K562 (cell line): ENCODE measurements around the gene CASKIN1. TPM values are rescaled to one million over a fixed set of nuclear protein-coding genes. Genes with fewer than 3 reads are reported as not detected.

Experiments used
- CCNT2 ChIP-seq: IDR thresholded peaks from 2 replicates; pipeline ENCODE4 v1.6.1; 2011; ENCODE audit warnings: borderline replicate concordance, low read depth, mild to moderate bottlenecking, moderate library complexity, mixed read lengths, low read length; ENCODE audit not compliant: insufficient read length; ENCODE audit errors: extremely low read depth
- CHD2 ChIP-seq: IDR thresholded peaks from 2 replicates; pipeline ENCODE4 v1.6.1; 2011; ENCODE audit warnings: low read depth, low read length
- ERF ChIP-seq: fragments of 450-650 bp; formaldehyde crosslinking; IDR thresholded peaks from 2 replicates; pipeline ENCODE4 v1.4.0; 2020; ENCODE audit warnings: mild to moderate bottlenecking, mixed read lengths
- ETV5 ChIP-seq: sonication (generic); formaldehyde crosslinking; IDR thresholded peaks from 2 replicates; pipeline ENCODE4 v1.4.0; 2020; ENCODE audit warnings: low read depth, mild to moderate bottlenecking, missing genetic modification reagents
- FOXK2 ChIP-seq, 2 experiments: fragments of 450-650 bp; IDR thresholded peaks in 1 of 2; conservative IDR thresholded peaks in 1 of 2; 2 replicates each; pipeline ENCODE4 v1.6.1; 2016; ENCODE audit warnings: low read depth in 2 of 2, mild to moderate bottlenecking in 1 of 2
- FOXM1 ChIP-seq, 2 experiments: fragments of 450-650 bp in 1 of 2; sonication (generic) in 1 of 2; formaldehyde crosslinking in 1 of 2; IDR thresholded peaks; 2 replicates each; pipeline versions ENCODE4 v1.6.1 to v1.9.0; 2017 to 2022; ENCODE audit warnings: low read depth in 2 of 2, mild to moderate bottlenecking in 2 of 2, missing genetic modification reagents in 1 of 2, moderate library complexity in 1 of 2
- HDAC8 ChIP-seq: fragments of 450-650 bp; IDR thresholded peaks from 2 replicates; pipeline ENCODE4 v1.6.1; 2016; ENCODE audit warnings: mild to moderate bottlenecking, missing genetic modification characterization, moderate library complexity, missing compliant biosample characterization
- HSF4 ChIP-seq: fragments of 250-450 bp; sonication (Bioruptor Pico); IDR thresholded peaks from 2 replicates; pipeline ENCODE4 v2.1.2; 2022; ENCODE audit warnings: mild to moderate bottlenecking, moderate library complexity, borderline replicate concordance
- KAT7 ChIP-seq: sonication (generic); formaldehyde crosslinking; IDR thresholded peaks from 2 replicates; pipeline ENCODE4 v1.8.0; 2022; ENCODE audit warnings: missing genetic modification reagents, mild to moderate bottlenecking, borderline replicate concordance
- KLF6 ChIP-seq: fragments of 250-450 bp; sonication (Bioruptor Pico); IDR thresholded peaks from 2 replicates; pipeline ENCODE4 v1.4.0; 2020; ENCODE audit warnings: mild to moderate bottlenecking, moderate library complexity, borderline replicate concordance
- MCM7 ChIP-seq, 2 experiments: fragments of 450-650 bp; IDR thresholded peaks; 2 replicates each; pipeline ENCODE4 v1.6.1; 2016 to 2018
- MTA3 ChIP-seq: fragments of 450-650 bp; formaldehyde crosslinking; IDR thresholded peaks from 2 replicates; pipeline ENCODE4 v1.6.1; 2017; ENCODE audit warnings: mild to moderate bottlenecking, borderline replicate concordance
- PHF8 ChIP-seq: fragments of 200-600 bp; sonication (generic); IDR thresholded peaks from 2 replicates; pipeline ENCODE4 v1.6.1; 2012; ENCODE audit warnings: mixed run types, mild to moderate bottlenecking, inconsistent platforms, low read length, moderate library complexity, borderline replicate concordance
- PML ChIP-seq: IDR thresholded peaks from 2 replicates; pipeline ENCODE4 v1.6.1; 2012; ENCODE audit warnings: low read length, inconsistent platforms
- SMAD2 ChIP-seq: fragments of 150-350 bp; IDR thresholded peaks from 2 replicates; pipeline ENCODE4 v1.6.1; 2014; ENCODE audit warnings: low read depth, mild to moderate bottlenecking, low read length
- SOX6 ChIP-seq: fragments of 450-650 bp; IDR thresholded peaks from 2 replicates; pipeline ENCODE4 v1.6.1; 2014; ENCODE audit warnings: mild to moderate bottlenecking
- SRF ChIP-seq, 2 experiments: fragments of 250-450, 450-650 bp in 1 of 2; sonication (Bioruptor Pico) in 1 of 2; sonication (generic) in 1 of 2; formaldehyde crosslinking; IDR thresholded peaks; 2 replicates each; pipeline versions ENCODE4 v1.5.0 to v1.5.1; 2020 to 2022; ENCODE audit warnings: mild to moderate bottlenecking in 1 of 2, missing genetic modification reagents in 1 of 2
- TAF7 ChIP-seq: fragments of 450-650 bp; IDR thresholded peaks from 2 replicates; pipeline ENCODE4 v1.6.1; 2016; ENCODE audit warnings: missing genetic modification characterization, missing compliant biosample characterization
- TARDBP ChIP-seq: fragments of 450-650 bp; IDR thresholded peaks from 2 replicates; pipeline ENCODE4 v1.6.1; 2016
- TOE1 ChIP-seq, 2 experiments: fragments of 450-650 bp in 1 of 2; sonication (generic) in 1 of 2; formaldehyde crosslinking in 1 of 2; IDR thresholded peaks; 2 replicates each; pipeline versions ENCODE4 v1.7.1 to v1.8.0; 2016 to 2022; ENCODE audit warnings: borderline replicate concordance in 2 of 2, mild to moderate bottlenecking in 2 of 2, antibody characterized with exemption in 1 of 2, inconsistent platforms in 1 of 2, low read depth in 1 of 2, missing genetic modification reagents in 1 of 2, moderate library complexity in 1 of 2
- ZKSCAN1 ChIP-seq: fragments of 150-350 bp; IDR thresholded peaks from 2 replicates; pipeline ENCODE4 v1.6.1; 2016; ENCODE audit warnings: low read depth, low read length
- polyA plus RNA-seq, 8 experiments: library from polyadenylated mRNA; depleted of rRNA in 4 of 8; stranded (reverse) in 5 of 8; unstranded in 3 of 8; fragments of >200 nt; fragmentation: Nextera tagmentation in 2 of 8; fragmentation: Illumina TruSeq in 1 of 8; extraction: Ambion mirVana in 2 of 8; extraction: Trizol in 1 of 8; gene quantifications; 2 replicates each; pipeline versions ENCODE4 v1.2.1 to v1.2.3, GENCODE V29; 2011 to 2014; ENCODE audit warnings: inconsistent platforms in 1 of 8, missing spikeins in 1 of 8
- total RNA-seq, 7 experiments: library from RNA; depleted of rRNA in 6 of 7; stranded (reverse); fragments of >200 nt in 6 of 7; fragmentation: Illumina TruSeq in 2 of 7; extraction: Trizol in 2 of 7; gene quantifications; 2 replicates each; pipeline versions ENCODE4 v1.2.1 to v1.2.3, GENCODE V29; 2011 to 2021; ENCODE audit warnings: low replicate concordance in 1 of 7
- TF ChIP-seq, protein P1 (sequence below): fragments of 450-650 bp; IDR thresholded peaks from 2 replicates; pipeline ENCODE4 v1.6.1; 2017; ENCODE audit warnings: mild to moderate bottlenecking, moderate library complexity
- TF ChIP-seq, protein P2 (sequence below): sonication (generic); formaldehyde crosslinking; IDR thresholded peaks from 2 replicates; pipeline ENCODE4 v1.8.0; 2022; ENCODE audit warnings: missing genetic modification reagents, mild to moderate bottlenecking, borderline replicate concordance

CASKIN1 gene
- total and polyA plus RNA-seq, 9 of the 15 experiments (the other 6 are each of a cell fraction or from before 2014, with no cell fraction given), result 0.15 to 4.5 (median 1.5) TPM; not detected in 2

DNA sequence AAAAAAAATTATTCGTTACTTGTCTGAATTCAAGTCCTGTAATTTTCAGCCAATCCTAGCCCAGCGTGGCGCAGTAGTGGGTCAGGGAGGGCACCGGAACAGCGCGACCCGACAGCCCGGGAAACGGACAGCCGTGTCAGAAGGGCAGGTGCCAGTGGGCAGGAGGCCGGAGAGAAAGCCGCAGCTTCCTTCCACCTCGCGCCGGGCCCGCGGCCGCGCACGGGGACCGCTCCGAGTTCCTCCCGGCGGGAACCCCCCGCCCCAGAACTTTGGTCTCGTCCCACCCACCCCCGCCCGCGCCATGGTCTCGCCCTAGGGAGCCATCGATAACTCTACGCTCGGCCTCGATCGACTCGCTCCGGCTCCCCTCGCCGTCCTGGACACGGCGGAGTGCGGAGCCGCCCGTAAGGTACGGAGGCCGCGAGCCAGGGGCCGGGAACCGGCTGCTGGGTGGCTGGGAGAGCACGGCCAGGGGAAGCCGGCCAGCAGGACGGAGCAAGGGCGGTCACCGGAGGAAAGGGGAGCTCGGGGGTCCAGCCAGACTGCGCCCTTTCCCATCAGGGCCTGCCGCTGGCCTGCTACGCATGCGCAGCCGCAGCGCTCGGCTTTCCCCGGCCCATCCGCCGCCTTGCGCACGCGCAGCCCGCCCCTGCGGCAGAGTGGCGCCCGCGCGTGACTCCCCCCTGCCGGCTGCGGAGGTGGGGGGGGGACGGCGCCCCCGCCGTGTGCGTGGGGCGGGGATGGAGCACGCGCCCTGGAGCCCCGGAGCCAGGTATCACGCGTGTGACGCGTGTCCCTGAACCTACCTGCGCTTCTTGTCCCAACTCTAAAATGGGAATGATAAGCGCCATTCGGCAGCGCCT lies 8.9 kb upstream of the CASKIN1 start, which contains the start of gene MLST8 (continued):
- peak; percentile 64 for TF ChIP-seq FOXM1 (IDR thresholded peaks at IDR 0.05; ENCODE audit: low read depth)
- no peak; the same call in 1 of the 2 replicates for TF ChIP-seq FOXM1 (CRISPR knock-in tag; IDR thresholded peaks at IDR 0.05; ENCODE audit: low read depth)
- TF ChIP-seq CHD2, result peak; percentile 21; the same call in 1 of the 2 replicates
- TF ChIP-seq SMAD2, result no peak
- no peak for TF ChIP-seq HSF4 (CRISPR knock-in tag)
- peak; percentile 66 for TF ChIP-seq SOX6
- TF ChIP-seq TARDBP, result 0 out of 2 replicates have a peak, but pooled peaks have one; percentile 85
- TF ChIP-seq PML, result peak; percentile 86
- TF ChIP-seq TAF7 (tag), result peak; percentile 59
- TF ChIP-seq KAT7 (CRISPR knock-in tag), result peak; percentile 68; the same call in 1 of the 2 replicates
- TF ChIP-seq, protein P1, sequence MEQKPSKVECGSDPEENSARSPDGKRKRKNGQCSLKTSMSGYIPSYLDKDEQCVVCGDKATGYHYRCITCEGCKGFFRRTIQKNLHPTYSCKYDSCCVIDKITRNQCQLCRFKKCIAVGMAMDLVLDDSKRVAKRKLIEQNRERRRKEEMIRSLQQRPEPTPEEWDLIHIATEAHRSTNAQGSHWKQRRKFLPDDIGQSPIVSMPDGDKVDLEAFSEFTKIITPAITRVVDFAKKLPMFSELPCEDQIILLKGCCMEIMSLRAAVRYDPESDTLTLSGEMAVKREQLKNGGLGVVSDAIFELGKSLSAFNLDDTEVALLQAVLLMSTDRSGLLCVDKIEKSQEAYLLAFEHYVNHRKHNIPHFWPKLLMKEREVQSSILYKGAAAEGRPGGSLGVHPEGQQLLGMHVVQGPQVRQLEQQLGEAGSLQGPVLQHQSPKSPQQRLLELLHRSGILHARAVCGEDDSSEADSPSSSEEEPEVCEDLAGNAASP, result no peak
- peak; percentile 76 for TF ChIP-seq CCNT2
- TF ChIP-seq, protein P2, sequence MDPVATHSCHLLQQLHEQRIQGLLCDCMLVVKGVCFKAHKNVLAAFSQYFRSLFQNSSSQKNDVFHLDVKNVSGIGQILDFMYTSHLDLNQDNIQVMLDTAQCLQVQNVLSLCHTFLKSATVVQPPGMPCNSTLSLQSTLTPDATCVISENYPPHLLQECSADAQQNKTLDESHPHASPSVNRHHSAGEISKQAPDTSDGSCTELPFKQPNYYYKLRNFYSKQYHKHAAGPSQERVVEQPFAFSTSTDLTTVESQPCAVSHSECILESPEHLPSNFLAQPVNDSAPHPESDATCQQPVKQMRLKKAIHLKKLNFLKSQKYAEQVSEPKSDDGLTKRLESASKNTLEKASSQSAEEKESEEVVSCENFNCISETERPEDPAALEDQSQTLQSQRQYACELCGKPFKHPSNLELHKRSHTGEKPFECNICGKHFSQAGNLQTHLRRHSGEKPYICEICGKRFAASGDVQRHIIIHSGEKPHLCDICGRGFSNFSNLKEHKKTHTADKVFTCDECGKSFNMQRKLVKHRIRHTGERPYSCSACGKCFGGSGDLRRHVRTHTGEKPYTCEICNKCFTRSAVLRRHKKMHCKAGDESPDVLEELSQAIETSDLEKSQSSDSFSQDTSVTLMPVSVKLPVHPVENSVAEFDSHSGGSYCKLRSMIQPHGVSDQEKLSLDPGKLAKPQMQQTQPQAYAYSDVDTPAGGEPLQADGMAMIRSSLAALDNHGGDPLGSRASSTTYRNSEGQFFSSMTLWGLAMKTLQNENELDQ, result peak; percentile 75; the same call in 1 of the 2 replicates
- peak; percentile 93 for TF ChIP-seq ERF (CRISPR knock-in tag)
- TF ChIP-seq PHF8, result peak; percentile 99
- TF ChIP-seq SRF (CRISPR knock-in tag; IDR thresholded peaks at IDR 0.05), result 0 out of 4 replicates have a peak, but pooled peaks of 1 of the 2 experiments have one; percentile 28
- TF ChIP-seq MTA3, result peak; percentile 86
- 0 out of 2 replicates have a peak, but pooled peaks have one; percentile 46 for TF ChIP-seq HDAC8
- peak in 1 of 2 experiments; percentile 99; a peak in 2 of 4 replicates for TF ChIP-seq FOXK2 (conservative IDR thresholded peaks at IDR 0.05 in 1 of 2, IDR thresholded peaks at IDR 0.05 in 1 of 2; ENCODE audit: low read depth in 2 of 2)
- no peak for TF ChIP-seq MCM7 (IDR thresholded peaks at IDR 0.05)
- TF ChIP-seq TOE1 (IDR thresholded peaks at IDR 0.05; ENCODE audit: borderline replicate concordance), result peak; percentile 74
- no peak for TF ChIP-seq TOE1 (CRISPR knock-in tag; IDR thresholded peaks at IDR 0.05; ENCODE audit: borderline replicate concordance, low read depth)
- TF ChIP-seq KLF6 (CRISPR knock-in tag), result peak; percentile 57; the same call in 1 of the 2 replicates
- peak; percentile 13; the same call in 1 of the 2 replicates for TF ChIP-seq ZKSCAN1
- peak; percentile 36; the same call in 1 of the 2 replicates for TF ChIP-seq ETV5 (CRISPR knock-in tag)
